Calu3 (cell line): ENCODE results near the gene SUPT4H1. TPM values are rescaled to one million over a fixed set of nuclear protein-coding genes. Genes with fewer than 3 reads are reported as not detected.

ENCODE experiments used
- BruUV-seq: library from RNA; stranded (reverse); fragments of 400-500 nt; replicated peaks from 2 replicates; lab custom pipeline; 2021; lab: Mats Ljungman, UMichigan
- CTCF ChIA-PET: fragments of 300-600 bp; sonication (Branson Sonifier 250); formaldehyde crosslinking; loops from one replicate; lab custom pipeline; 2022; ENCODE audit warnings: antibody characterized with exemption; lab: Charles Lee
- DNase-seq: peaks from one replicate; pipeline ENCODE4 v3.0.0; 2022
- H3K27ac Mint-ChIP-seq: one replicate; pipeline ENCODE4 v1.8.0; 2022; ENCODE audit warnings: mixed read lengths; ENCODE audit not compliant: unreplicated experiment
- H3K27me3 Mint-ChIP-seq: one replicate; pipeline ENCODE4 v1.8.0; 2022; ENCODE audit warnings: mixed read lengths; ENCODE audit not compliant: unreplicated experiment
- H3K36me3 Mint-ChIP-seq: one replicate; pipeline ENCODE4 v1.8.0; 2022; ENCODE audit warnings: mild to moderate bottlenecking, moderate library complexity, mixed read lengths; ENCODE audit not compliant: insufficient read depth, unreplicated experiment
- H3K4me1 Mint-ChIP-seq: one replicate; pipeline ENCODE4 v1.8.0; 2022; ENCODE audit warnings: mild to moderate bottlenecking, low read depth, mixed read lengths; ENCODE audit not compliant: unreplicated experiment
- H3K4me3 Mint-ChIP-seq: one replicate; pipeline ENCODE4 v1.8.0; 2022; ENCODE audit warnings: mild to moderate bottlenecking, low read depth, moderate library complexity, mixed read lengths; ENCODE audit not compliant: unreplicated experiment
- H3K9me3 Mint-ChIP-seq: one replicate; pipeline ENCODE4 v1.8.0; 2022; ENCODE audit warnings: low read depth, mixed read lengths; ENCODE audit not compliant: unreplicated experiment
- CTCF ChIP-seq: fragments of 200-600 bp; IDR thresholded peaks from one replicate; pipeline ENCODE4 v1.8.0; 2022; ENCODE audit warnings: antibody characterized with exemption; ENCODE audit not compliant: unreplicated experiment
- intact Hi-C: fragments of 100-400 bp; cut with micrococcal nuclease; formaldehyde crosslinking; loops from one replicate; pipeline ENCODE4 v1.10.0; 2022; ENCODE audit not compliant: unreplicated experiment
- total RNA-seq: library from RNA; stranded (reverse); gene quantifications from 2 replicates; pipeline ENCODE4 v1.2.3, GENCODE V29; 2022

The SUPT4H1 gene
- total RNA-seq, 1 experiment from 2014 or later: 40.3 TPM

GRCh38 chr17:58312829-58313228 lies 39.2 kb downstream of the SUPT4H1 start:
- H3K9me3 Mint-ChIP-seq: no peaks in the 10 kb centered on the region
- no peak for DNase-seq
- intact Hi-C loops: no loop called here
- BruUV-seq: no TSS peak
- H3K4me1 Mint-ChIP-seq: no peaks in the 10 kb centered on the region
- H3K27ac Mint-ChIP-seq: no peak overlapping the region
- TF ChIP-seq CTCF: no peak
- CTCF ChIA-PET: no interaction called here
- peaks cover 72% of the 10 kb centered on the region for H3K27me3 Mint-ChIP-seq
- H3K4me3 Mint-ChIP-seq: no peak overlapping the region
- no peaks in the 10 kb centered on the region for H3K36me3 Mint-ChIP-seq

- no peak for TF ChIP-seq CTCF
- no peak for DNase-seq
- Mint-ChIP-seq H3K9me3 (no peaks in the 10 kb centered on the region), H3K36me3 (no peaks in the 10 kb centered on the region), H3K4me3 (no peak overlapping the region), H3K4me1 (no peaks in the 10 kb centered on the region), H3K27me3 (peaks cover 72% of the 10 kb centered on the region), H3K27ac (no peak overlapping the region)
- BruUV-seq: no TSS peak
- CTCF ChIA-PET: no interaction called here
- intact Hi-C loops: no loop called here
These were observed 39.9 kb downstream of the SUPT4H1 start for GRCh38 chr17:58312021-58312630.

- no peak overlapping the region for H3K27ac Mint-ChIP-seq
- no peak for TF ChIP-seq CTCF
- H3K4me3 Mint-ChIP-seq: no peak overlapping the region
- intact Hi-C loops: no loop called here
- DNase-seq: no peak
- CTCF ChIA-PET: no interaction called here
- no peaks in the 10 kb centered on the region for H3K9me3 Mint-ChIP-seq
- H3K36me3 Mint-ChIP-seq: no peaks in the 10 kb centered on the region
- no TSS peak for BruUV-seq
- H3K4me1 Mint-ChIP-seq: no peaks in the 10 kb centered on the region
- H3K27me3 Mint-ChIP-seq: peaks cover 74% of the 10 kb centered on the region
These were observed 40.5 kb downstream of the SUPT4H1 start for GRCh38 chr17:58311429-58311894.

GRCh38 chr17:58310511-58311428 lies 41.2 kb downstream of the SUPT4H1 start:
- no peak for TF ChIP-seq CTCF
- no peak overlapping the region for H3K27ac Mint-ChIP-seq
- no peaks in the 10 kb centered on the region for H3K9me3 Mint-ChIP-seq
- no peaks in the 10 kb centered on the region for H3K36me3 Mint-ChIP-seq
- no peak for DNase-seq
- BruUV-seq: no TSS peak
- H3K4me1 Mint-ChIP-seq: no peaks in the 10 kb centered on the region
- CTCF ChIA-PET: no interaction called here
- H3K27me3 Mint-ChIP-seq: peaks cover 70% of the 10 kb centered on the region
- H3K4me3 Mint-ChIP-seq: no peak overlapping the region
- intact Hi-C loops: no loop called here
